ENCODE results near the gene STARD10. TPM values are rescaled to one million over a fixed set of nuclear protein-coding genes. Genes with fewer than 3 reads are reported as not detected.

Gene STARD10
- total and polyA plus RNA-seq, 9 of the 15 experiments (the other 6 are each of a cell fraction or from before 2014, with no cell fraction given), result 0.15 to 52.9 (median 32.3) TPM

GRCh38 chr11:72812967-72813739 is 19.3 kb upstream of the STARD10 start (continued):
- no peak for TF ChIP-seq POLR2G (IDR thresholded peaks at IDR 0.05; ENCODE audit: low read depth, low read length)
- TF ChIP-seq ZNF75A (CRISPR knock-in tag; IDR thresholded peaks at IDR 0.05), result no peak
- 0 out of 2 replicates have a peak, but pooled peaks have one; percentile 58 for TF ChIP-seq ZBTB7A (IDR thresholded peaks at IDR 0.05; ENCODE audit: borderline replicate concordance, control insufficient read depth, low read depth, low read length)
- no peak for TF ChIP-seq TAF9B (IDR thresholded peaks at IDR 0.05; ENCODE audit: partially characterized antibody)
- TF ChIP-seq ZNF354B (CRISPR knock-in tag; IDR thresholded peaks at IDR 0.05), result no peak
- TF ChIP-seq TAF7 (tag; IDR thresholded peaks at IDR 0.05), result no peak
- no peak for TF ChIP-seq CHD4 (IDR thresholded peaks at IDR 0.05; ENCODE audit: insufficient read depth, insufficient replicate concordance, low read depth, low read length, poor library complexity, severe bottlenecking)
- no peak for TF ChIP-seq KDM2B (CRISPR knock-in tag; IDR thresholded peaks at IDR 0.05)
- TF ChIP-seq ZNF695 (CRISPR knock-in tag; IDR thresholded peaks at IDR 0.05), result no peak
- TF ChIP-seq THRA (IDR thresholded peaks at IDR 0.05), result no peak
- no peak for TF ChIP-seq ZKSCAN1 (IDR thresholded peaks at IDR 0.05; ENCODE audit: low read depth, low read length)
- no peak for TF ChIP-seq SRSF7 (optimal IDR thresholded peaks at IDR 0.05; ENCODE audit: low read depth, low read length)
- no peak for TF ChIP-seq ZNF12 (CRISPR knock-in tag; IDR thresholded peaks at IDR 0.05)
- no peak for TF ChIP-seq SRSF1 (IDR thresholded peaks at IDR 0.05; ENCODE audit: low read depth, low read length)
- no peak for TF ChIP-seq FOXA1 (IDR thresholded peaks at IDR 0.05; ENCODE audit: borderline replicate concordance)
- TF ChIP-seq, protein P1, sequence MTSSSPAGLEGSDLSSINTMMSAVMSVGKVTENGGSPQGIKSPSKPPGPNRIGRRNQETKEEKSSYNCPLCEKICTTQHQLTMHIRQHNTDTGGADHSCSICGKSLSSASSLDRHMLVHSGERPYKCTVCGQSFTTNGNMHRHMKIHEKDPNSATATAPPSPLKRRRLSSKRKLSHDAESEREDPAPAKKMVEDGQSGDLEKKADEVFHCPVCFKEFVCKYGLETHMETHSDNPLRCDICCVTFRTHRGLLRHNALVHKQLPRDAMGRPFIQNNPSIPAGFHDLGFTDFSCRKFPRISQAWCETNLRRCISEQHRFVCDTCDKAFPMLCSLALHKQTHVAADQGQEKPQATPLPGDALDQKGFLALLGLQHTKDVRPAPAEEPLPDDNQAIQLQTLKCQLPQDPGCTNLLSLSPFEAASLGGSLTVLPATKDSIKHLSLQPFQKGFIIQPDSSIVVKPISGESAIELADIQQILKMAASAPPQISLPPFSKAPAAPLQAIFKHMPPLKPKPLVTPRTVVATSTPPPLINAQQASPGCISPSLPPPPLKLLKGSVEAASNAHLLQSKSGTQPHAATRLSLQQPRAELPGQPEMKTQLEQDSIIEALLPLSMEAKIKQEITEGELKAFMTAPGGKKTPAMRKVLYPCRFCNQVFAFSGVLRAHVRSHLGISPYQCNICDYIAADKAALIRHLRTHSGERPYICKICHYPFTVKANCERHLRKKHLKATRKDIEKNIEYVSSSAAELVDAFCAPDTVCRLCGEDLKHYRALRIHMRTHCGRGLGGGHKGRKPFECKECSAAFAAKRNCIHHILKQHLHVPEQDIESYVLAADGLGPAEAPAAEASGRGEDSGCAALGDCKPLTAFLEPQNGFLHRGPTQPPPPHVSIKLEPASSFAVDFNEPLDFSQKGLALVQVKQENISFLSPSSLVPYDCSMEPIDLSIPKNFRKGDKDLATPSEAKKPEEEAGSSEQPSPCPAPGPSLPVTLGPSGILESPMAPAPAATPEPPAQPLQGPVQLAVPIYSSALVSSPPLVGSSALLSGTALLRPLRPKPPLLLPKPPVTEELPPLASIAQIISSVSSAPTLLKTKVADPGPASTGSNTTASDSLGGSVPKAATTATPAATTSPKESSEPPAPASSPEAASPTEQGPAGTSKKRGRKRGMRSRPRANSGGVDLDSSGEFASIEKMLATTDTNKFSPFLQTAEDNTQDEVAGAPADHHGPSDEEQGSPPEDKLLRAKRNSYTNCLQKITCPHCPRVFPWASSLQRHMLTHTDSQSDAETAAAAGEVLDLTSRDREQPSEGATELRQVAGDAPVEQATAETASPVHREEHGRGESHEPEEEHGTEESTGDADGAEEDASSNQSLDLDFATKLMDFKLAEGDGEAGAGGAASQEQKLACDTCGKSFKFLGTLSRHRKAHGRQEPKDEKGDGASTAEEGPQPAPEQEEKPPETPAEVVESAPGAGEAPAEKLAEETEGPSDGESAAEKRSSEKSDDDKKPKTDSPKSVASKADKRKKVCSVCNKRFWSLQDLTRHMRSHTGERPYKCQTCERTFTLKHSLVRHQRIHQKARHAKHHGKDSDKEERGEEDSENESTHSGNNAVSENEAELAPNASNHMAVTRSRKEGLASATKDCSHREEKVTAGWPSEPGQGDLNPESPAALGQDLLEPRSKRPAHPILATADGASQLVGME (CRISPR knock-in tag; IDR thresholded peaks at IDR 0.05), result no peak
- no peak for TF ChIP-seq POLR2AphosphoS2 (IDR thresholded peaks at IDR 0.05; ENCODE audit: low read length)
- TF ChIP-seq NCOR1 (IDR thresholded peaks at IDR 0.05), result no peak
- TF ChIP-seq ELF2 (CRISPR knock-in tag; IDR thresholded peaks at IDR 0.05), result no peak
- no peak for TF ChIP-seq YY1 (IDR thresholded peaks at IDR 0.05; ENCODE audit: borderline replicate concordance in 1 of 3, control insufficient read depth in 1 of 3, extremely low read depth in 1 of 3, insufficient read depth in 3 of 3, insufficient read length in 1 of 3, insufficient replicate concordance in 2 of 3, low read depth in 1 of 3, low read length in 2 of 3)

Data from K562 (cell line).